CD4-positive, alpha-beta T cell (primary cell): ENCODE measurements around the gene FRY. TPM values are rescaled to one million over a fixed set of nuclear protein-coding genes. Genes with fewer than 3 reads are reported as not detected.

ENCODE experiments used
- ATAC-seq: fragments of 200-7000 bp; cut with Tn5 transposase; one replicate; pipeline ENCODE4 v1.10.0; 2022; ENCODE audit warnings: mild to moderate bottlenecking; ENCODE audit not compliant: poor library complexity
- CTCF ChIA-PET: fragments of 350-600 bp; sonication (Branson Sonifier 250); formaldehyde crosslinking; loops from one replicate; lab custom pipeline; 2021; ENCODE audit warnings: antibody characterized with exemption, inconsistent platforms; lab: Charles Lee
- POLR2A ChIA-PET: fragments of 350-600 bp; sonication (Branson Sonifier 250); formaldehyde crosslinking; loops from one replicate; lab custom pipeline; 2021; ENCODE audit warnings: antibody characterized with exemption, inconsistent platforms; lab: Charles Lee
- DNase-seq, 14 experiments: peaks; one replicate each; pipeline ENCODE4 v3.0.0-alpha.2; 2013 to 2020; ENCODE audit warnings: mixed read lengths in 2 of 14
- H3K27ac ChIP-seq, 2 donors: one replicate each; pipeline versions ENCODE4 v1.5.1 to v1.7.0; 2013; ENCODE audit warnings: low read length in 2 of 2, low read depth in 1 of 2, mild to moderate bottlenecking in 1 of 2
- H3K27me3 ChIP-seq, 2 experiments: 1 replicate in 1 of 2; 2 replicates in 1 of 2; pipeline versions ENCODE4 v1.6.1 to v1.7.0; 2013; ENCODE audit warnings: low read length in 2 of 2, control low read depth in 1 of 2, mild to moderate bottlenecking in 1 of 2, moderate library complexity in 1 of 2; ENCODE audit not compliant: insufficient read depth in 2 of 2, control insufficient read depth in 1 of 2
- H3K36me3 ChIP-seq: one replicate; pipeline ENCODE4 v1.6.1; 2013; ENCODE audit warnings: low read length, control low read depth; ENCODE audit not compliant: insufficient read depth
- H3K4me1 ChIP-seq: one replicate; pipeline ENCODE4 v1.6.1; 2013; ENCODE audit warnings: low read length, control low read depth; ENCODE audit not compliant: insufficient read depth
- H3K4me3 ChIP-seq: one replicate; pipeline ENCODE4 v1.5.1; 2013; ENCODE audit warnings: mild to moderate bottlenecking, low read length, moderate library complexity
- H3K9me3 ChIP-seq, 2 experiments: 1 replicate in 1 of 2; 2 replicates in 1 of 2; pipeline versions ENCODE4 v1.6.1 to v1.7.0; 2013; ENCODE audit warnings: low read length in 2 of 2, mild to moderate bottlenecking in 2 of 2, control low read depth in 1 of 2, moderate library complexity in 1 of 2; ENCODE audit not compliant: control insufficient read depth in 1 of 2, insufficient read depth in 1 of 2
- H3K27ac Mint-ChIP-seq: one replicate; pipeline ENCODE4 v1.8.0; 2020; ENCODE audit warnings: mixed read lengths
- H3K27me3 Mint-ChIP-seq: one replicate; pipeline ENCODE4 v1.8.0; 2021; ENCODE audit warnings: mixed read lengths
- H3K36me3 Mint-ChIP-seq: one replicate; pipeline ENCODE4 v1.8.0; 2021; ENCODE audit warnings: low read depth, mixed read lengths
- H3K4me1 Mint-ChIP-seq: one replicate; pipeline ENCODE4 v1.8.0; 2021; ENCODE audit warnings: low read depth, mixed read lengths
- H3K4me3 Mint-ChIP-seq: one replicate; pipeline ENCODE4 v1.8.0; 2020; ENCODE audit warnings: mild to moderate bottlenecking, mixed read lengths
- H3K9me3 Mint-ChIP-seq: one replicate; pipeline ENCODE4 v1.8.0; 2020; ENCODE audit warnings: mixed read lengths
- intact Hi-C, 2 experiments: fragments of 100-400 bp; cut with DNase I in 1 of 2; cut with micrococcal nuclease in 1 of 2; formaldehyde crosslinking; loops; one replicate each; pipeline versions ENCODE4 v1.15.1 to v1.9.0; 2023 to 2025; cut with DNase I, micrococcal nuclease
- total RNA-seq, 174 experiments: library from RNA in 2 of 174; stranded (reverse) in 2 of 174; gene quantifications; one replicate each; pipeline ENCODE4 v1.2.3 and lab custom pipeline; 2021 to 2026
- TF ChIP-seq, protein P1 (sequence below): fragments of 200-600 bp; IDR thresholded peaks from one replicate; pipeline ENCODE4 v1.8.0; 2022; ENCODE audit warnings: antibody characterized with exemption, mild to moderate bottlenecking

The FRY gene
- total RNA-seq, 2 experiments from 2014 or later = 13.7 to 18.4 TPM

DNA sequence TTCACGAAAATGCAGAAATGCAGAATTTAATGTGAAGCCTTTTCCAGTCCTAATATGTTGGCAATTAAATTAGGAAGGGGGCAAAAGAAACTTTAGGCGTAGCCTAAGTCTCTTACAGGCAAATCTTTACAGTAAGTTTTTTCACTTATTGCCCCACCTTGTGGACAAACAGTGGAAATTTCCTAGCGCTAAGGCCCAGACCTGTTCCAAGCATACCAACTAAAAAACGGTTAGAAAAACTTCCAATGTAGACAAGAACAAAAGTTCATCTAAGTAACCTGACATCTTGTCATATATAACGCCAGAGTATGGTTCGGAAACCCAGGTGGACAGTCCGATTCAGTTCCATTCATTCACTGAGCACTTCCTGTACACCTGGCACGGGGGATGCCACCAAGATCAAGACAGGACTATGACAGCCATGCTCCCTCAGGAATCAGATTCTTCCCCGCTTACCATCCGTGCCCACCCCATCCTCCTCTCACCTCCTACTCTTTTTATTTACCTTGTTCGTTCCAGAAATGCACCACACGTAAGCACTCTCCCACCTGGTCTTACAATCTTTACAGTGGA lies 278.6 kb downstream of the FRY start:
- intact Hi-C loops = loop anchor here (1.0 to 10.0 kb wide), 5 partner anchors 63 to 1505 kb away; partner anchors contain the start of genes HSPH1 (in 1 of the 2) and RFC3 (in 1 of the 2)
- ChIA-PET CTCF (no interaction called here), POLR2A (no interaction called here)
- peak; percentile 59 for ATAC-seq
- peak overlapping the region; percentile 13 for H3K4me3 Mint-ChIP-seq
- peak overlapping the region; percentile 9 for H3K4me3 ChIP-seq
- H3K27ac Mint-ChIP-seq = no peak overlapping the region
- H3K27me3 Mint-ChIP-seq = no peaks in the 10 kb centered on the region
- H3K36me3 Mint-ChIP-seq = peaks cover 6% of the 10 kb centered on the region
- peaks cover 12% of the 10 kb centered on the region for H3K4me1 ChIP-seq
- no peak overlapping the region for H3K27ac ChIP-seq
- H3K9me3 Mint-ChIP-seq = no peaks in the 10 kb centered on the region
- H3K4me1 Mint-ChIP-seq = peaks cover 22% of the 10 kb centered on the region
- H3K9me3 ChIP-seq = no peaks in the 10 kb centered on the region
- DNase-seq = peak in 5 of 14 experiments; percentile 1 to 69 (median 61)
- H3K27me3 ChIP-seq = no peaks in the 10 kb centered on the region
- H3K36me3 ChIP-seq = no peaks in the 10 kb centered on the region
- TF ChIP-seq, protein P1, sequence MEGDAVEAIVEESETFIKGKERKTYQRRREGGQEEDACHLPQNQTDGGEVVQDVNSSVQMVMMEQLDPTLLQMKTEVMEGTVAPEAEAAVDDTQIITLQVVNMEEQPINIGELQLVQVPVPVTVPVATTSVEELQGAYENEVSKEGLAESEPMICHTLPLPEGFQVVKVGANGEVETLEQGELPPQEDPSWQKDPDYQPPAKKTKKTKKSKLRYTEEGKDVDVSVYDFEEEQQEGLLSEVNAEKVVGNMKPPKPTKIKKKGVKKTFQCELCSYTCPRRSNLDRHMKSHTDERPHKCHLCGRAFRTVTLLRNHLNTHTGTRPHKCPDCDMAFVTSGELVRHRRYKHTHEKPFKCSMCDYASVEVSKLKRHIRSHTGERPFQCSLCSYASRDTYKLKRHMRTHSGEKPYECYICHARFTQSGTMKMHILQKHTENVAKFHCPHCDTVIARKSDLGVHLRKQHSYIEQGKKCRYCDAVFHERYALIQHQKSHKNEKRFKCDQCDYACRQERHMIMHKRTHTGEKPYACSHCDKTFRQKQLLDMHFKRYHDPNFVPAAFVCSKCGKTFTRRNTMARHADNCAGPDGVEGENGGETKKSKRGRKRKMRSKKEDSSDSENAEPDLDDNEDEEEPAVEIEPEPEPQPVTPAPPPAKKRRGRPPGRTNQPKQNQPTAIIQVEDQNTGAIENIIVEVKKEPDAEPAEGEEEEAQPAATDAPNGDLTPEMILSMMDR = peak; percentile 72

DNA sequence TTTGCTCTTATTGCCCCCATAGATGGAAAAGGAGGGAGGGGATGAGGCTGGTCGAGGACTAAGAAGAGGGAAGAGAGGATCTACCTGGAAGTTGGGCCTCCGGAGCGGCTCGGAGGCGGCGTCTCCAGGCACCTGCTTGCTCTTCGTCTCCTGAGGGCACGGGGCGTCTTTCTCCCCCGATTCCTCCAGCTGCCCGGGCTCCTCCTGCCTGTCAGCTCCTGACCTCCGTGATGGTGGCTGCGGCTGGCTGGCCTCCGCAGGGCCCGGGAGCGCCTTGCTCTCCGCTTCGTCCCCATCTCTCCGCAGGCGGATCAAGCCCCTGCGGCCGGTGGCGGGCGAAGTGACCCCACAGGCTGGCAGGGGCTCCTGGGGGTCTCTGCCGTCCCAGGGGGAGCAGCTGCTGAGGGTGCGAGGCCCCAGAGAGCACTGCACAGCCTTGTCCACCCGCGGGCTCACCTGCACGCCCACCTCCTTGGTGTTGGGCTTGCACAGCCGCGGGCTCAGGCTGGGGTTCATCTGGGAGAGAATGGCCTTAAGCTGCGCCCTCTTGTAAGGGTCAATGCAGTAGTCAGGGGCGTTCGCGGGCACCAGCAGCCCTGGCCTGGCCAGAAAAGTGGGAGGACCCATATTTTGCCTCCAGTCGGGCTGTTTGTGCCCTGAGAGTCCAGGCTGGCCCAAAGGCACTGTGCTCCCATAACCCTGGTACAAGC lies 279.8 kb downstream of the FRY start:
- H3K4me1 Mint-ChIP-seq = peaks cover 29% of the 10 kb centered on the region
- no peak for ATAC-seq
- ChIA-PET POLR2A (no interaction called here), CTCF (no interaction called here)
- H3K9me3 Mint-ChIP-seq = no peaks in the 10 kb centered on the region
- TF ChIP-seq, protein P1 = no peak
- intact Hi-C loops = loop anchor here (2.0 to 10.0 kb wide), 3 partner anchors 65 to 1503 kb away; partner anchors contain the start of genes HSPH1 (in 1 of the 2) and RFC3 (in 1 of the 2)
- H3K27ac ChIP-seq = no peak overlapping the region
- no peaks in the 10 kb centered on the region for H3K27me3 Mint-ChIP-seq
- H3K36me3 ChIP-seq = no peaks in the 10 kb centered on the region
- H3K36me3 Mint-ChIP-seq = peaks cover 13% of the 10 kb centered on the region
- H3K9me3 ChIP-seq = no peaks in the 10 kb centered on the region
- peak in 1 of 14 experiments; percentile 16 for DNase-seq
- H3K4me3 ChIP-seq = no peak overlapping the region
- H3K4me1 ChIP-seq = peaks cover 19% of the 10 kb centered on the region
- no peak overlapping the region for H3K4me3 Mint-ChIP-seq
- H3K27ac Mint-ChIP-seq = no peak overlapping the region
- no peaks in the 10 kb centered on the region for H3K27me3 ChIP-seq

DNA sequence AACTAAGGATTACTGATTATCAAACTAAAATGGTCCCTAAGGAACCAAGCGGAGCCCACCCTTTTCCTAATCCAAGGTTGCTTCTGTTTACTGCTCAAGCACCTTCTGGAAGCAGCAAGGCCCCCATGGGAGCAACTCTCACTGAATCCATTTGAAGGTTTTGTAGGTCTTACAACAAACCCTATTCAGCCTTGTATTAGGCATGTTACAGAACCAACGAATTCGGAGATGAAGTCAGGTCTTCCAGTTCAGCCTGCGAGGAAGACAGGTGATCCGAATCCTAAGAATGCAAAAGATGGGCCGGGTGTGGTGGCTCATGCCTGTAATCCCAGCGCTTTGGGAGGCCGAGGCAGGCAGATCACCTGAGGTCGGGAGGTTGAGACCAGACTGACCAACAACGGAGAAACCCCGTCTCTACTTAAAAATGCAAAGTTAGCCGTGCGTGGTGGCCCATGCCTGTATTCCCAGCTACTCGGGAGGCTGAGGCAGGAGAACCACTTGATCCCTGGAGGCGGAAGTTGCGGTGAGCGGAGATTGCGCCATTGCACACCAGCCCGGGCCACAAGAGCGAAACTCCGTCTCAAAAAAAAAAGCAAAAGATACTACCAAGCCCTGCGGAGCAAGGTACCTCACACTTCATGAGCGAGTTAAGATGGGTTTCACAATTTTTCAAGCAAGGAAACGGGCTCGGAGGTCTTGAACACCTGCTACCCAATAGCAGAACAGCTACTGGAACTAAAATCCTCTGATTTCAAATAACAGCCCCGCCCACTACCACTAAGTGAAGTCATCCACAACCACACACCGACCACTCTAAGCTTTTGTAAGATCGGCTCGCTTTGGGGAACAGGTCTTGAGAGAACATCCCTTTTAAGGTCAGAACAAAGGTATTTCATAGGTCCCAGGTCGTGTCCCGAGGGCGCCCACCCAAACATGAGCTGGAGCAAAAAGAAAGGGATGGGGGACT lies 283.0 kb downstream of the FRY start:
- ATAC-seq (peak; percentile 77), DNase-seq (peak in 11 of 14 experiments; percentile 18 to 84 (median 54))
- Histone ChIP-seq H3K9me3 (no peaks in the 10 kb centered on the region), H3K27me3 (no peaks in the 10 kb centered on the region), H3K27ac (peak overlapping the region; percentile 99 to 100), H3K36me3 (no peaks in the 10 kb centered on the region), H3K4me1 (peaks cover 19% of the 10 kb centered on the region), H3K4me3 (peak overlapping the region; percentile 84)
- H3K27ac Mint-ChIP-seq = peak overlapping the region; percentile 100
- ChIA-PET POLR2A (interaction anchor here (0.5 to 3.2 kb wide), 23 partner anchors 8 to 1504 kb away, joined by 3 to 83 read pairs (median 5); partner anchors contain the start of genes HSPH1, N4BP2L1, N4BP2L2 and PDS5B), CTCF (interaction anchor here (0.9 to 1.3 kb wide), 2 partner anchors 405 to 1228 kb away, joined by 3 to 4 read pairs; no protein-coding TSS in a partner anchor)
- H3K9me3 Mint-ChIP-seq = no peaks in the 10 kb centered on the region
- H3K4me1 Mint-ChIP-seq = peaks cover 24% of the 10 kb centered on the region
- H3K4me3 Mint-ChIP-seq = peak overlapping the region; percentile 96
- TF ChIP-seq, protein P1 = no peak
- intact Hi-C loops = loop anchor here (2.0 to 10.0 kb wide), 7 partner anchors 112 to 1500 kb away; partner anchors contain the start of genes HSPH1 (in 1 of the 2), PDS5B (in 1 of the 2) and RFC3 (in 1 of the 2)
- no peaks in the 10 kb centered on the region for H3K27me3 Mint-ChIP-seq
- peaks cover 13% of the 10 kb centered on the region for H3K36me3 Mint-ChIP-seq
